ENCODE data around the gene KCNQ1.

The KCNQ1 gene

DNA sequence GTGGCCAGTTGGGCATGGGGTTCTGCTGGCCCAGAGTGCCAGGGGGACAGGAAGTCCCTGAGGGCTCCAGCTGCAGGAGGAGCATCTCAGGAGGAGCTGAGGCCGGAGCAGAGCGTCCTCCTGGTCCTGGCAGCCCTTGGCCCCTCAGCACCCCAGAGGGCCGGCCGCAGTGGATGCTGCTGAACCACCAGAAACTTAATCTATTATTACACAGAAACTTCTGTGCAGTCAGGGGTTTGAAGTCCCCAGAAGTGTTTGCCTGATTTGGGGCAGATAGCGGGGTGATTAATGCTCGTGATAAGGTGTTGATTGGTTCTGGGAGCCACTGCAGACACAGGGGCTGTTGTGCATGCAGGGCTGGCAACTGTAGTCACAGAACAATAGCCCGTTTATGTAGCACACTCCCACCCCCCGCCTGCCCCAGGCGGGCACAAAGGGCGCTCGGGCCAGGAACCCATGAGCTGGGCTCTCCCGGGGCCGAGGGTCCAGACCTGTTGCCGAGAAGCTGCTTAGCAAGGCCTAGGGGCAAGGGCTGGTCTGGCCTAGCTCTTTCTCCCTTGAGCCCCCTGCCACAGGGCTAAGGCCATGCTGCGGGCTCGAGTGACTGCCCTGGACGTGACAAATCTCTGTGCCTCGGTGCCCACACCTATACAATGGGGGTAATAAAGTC, 284.0 kb downstream of the KCNQ1 start:
- H3K9ac ChIP-seq (ENCODE audit: low read length): no peak overlapping the region
- H2AFZ ChIP-seq (ENCODE audit: low read depth, low read length, severe bottlenecking): no peak overlapping the region
- no peak overlapping the region for H3K4me3 ChIP-seq (ENCODE audit: insufficient read depth, low read length, poor library complexity, severe bottlenecking)
- no peaks in the 10 kb centered on the region for H3K36me3 ChIP-seq (ENCODE audit: low read length)
- no peaks in the 10 kb centered on the region for H4K20me1 ChIP-seq (ENCODE audit: low read depth, low read length)
- H3K27ac ChIP-seq (ENCODE audit: low read depth, low read length): no peak overlapping the region
- no peaks in the 10 kb centered on the region for H3K27me3 ChIP-seq (ENCODE audit: low read length)
- H3K79me2 ChIP-seq (ENCODE audit: insufficient read depth, low read length): no peaks in the 10 kb centered on the region
- no peaks in the 10 kb centered on the region for H3F3A ChIP-seq (ENCODE audit: insufficient read depth)
- TF ChIP-seq, protein P1, sequence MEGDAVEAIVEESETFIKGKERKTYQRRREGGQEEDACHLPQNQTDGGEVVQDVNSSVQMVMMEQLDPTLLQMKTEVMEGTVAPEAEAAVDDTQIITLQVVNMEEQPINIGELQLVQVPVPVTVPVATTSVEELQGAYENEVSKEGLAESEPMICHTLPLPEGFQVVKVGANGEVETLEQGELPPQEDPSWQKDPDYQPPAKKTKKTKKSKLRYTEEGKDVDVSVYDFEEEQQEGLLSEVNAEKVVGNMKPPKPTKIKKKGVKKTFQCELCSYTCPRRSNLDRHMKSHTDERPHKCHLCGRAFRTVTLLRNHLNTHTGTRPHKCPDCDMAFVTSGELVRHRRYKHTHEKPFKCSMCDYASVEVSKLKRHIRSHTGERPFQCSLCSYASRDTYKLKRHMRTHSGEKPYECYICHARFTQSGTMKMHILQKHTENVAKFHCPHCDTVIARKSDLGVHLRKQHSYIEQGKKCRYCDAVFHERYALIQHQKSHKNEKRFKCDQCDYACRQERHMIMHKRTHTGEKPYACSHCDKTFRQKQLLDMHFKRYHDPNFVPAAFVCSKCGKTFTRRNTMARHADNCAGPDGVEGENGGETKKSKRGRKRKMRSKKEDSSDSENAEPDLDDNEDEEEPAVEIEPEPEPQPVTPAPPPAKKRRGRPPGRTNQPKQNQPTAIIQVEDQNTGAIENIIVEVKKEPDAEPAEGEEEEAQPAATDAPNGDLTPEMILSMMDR (IDR thresholded peaks at IDR 0.05; ENCODE audit: insufficient read depth, low read length, poor library complexity, severe bottlenecking): no peak
- TF ChIP-seq EZH2phosphoT487 (conservative IDR thresholded peaks at IDR 0.05; ENCODE audit: low read length): no peak
- no peaks in the 10 kb centered on the region for H3K9me2 ChIP-seq (replicated peaks; ENCODE audit: insufficient read depth, low read length)
- no peak overlapping the region for H3K4me2 ChIP-seq (ENCODE audit: low read depth, low read length, poor library complexity, severe bottlenecking)
- no peaks in the 10 kb centered on the region for H3K9me3 ChIP-seq (ENCODE audit: insufficient read depth, low read length)

DNA sequence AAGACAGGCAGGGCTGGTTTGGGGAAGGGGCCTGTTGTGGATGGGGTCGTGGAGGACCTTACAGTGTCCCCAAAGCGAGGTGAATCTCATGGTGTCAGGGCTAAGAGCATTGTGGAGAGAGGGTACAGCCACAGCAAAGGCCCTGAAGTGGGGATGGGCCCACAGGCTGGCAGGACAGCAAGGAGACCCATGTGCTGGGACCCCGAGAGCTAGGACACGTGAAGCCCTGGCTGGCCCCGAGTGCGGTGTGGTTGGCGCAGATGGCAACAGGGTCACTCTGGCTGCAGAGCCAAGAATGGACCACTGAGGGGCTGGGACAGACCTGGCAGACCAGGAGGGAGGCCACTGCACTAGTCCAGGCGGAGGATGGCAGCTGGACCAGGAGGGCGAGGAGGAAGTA, 285.0 kb downstream of the KCNQ1 start:
- Histone ChIP-seq H3K9ac (ENCODE audit: low read length) (no peak overlapping the region), H3K4me2 (ENCODE audit: low read depth, low read length, poor library complexity, severe bottlenecking) (no peak overlapping the region), H3K36me3 (ENCODE audit: low read length) (no peaks in the 10 kb centered on the region), H3K9me2 (replicated peaks; ENCODE audit: insufficient read depth, low read length) (no peaks in the 10 kb centered on the region), H3K4me3 (ENCODE audit: insufficient read depth, low read length, poor library complexity, severe bottlenecking) (no peak overlapping the region), H3K79me2 (ENCODE audit: insufficient read depth, low read length) (no peaks in the 10 kb centered on the region), H3K9me3 (ENCODE audit: insufficient read depth, low read length) (no peaks in the 10 kb centered on the region), H3K27ac (ENCODE audit: low read depth, low read length) (no peak overlapping the region), H4K20me1 (ENCODE audit: low read depth, low read length) (no peaks in the 10 kb centered on the region), H3K27me3 (ENCODE audit: low read length) (no peaks in the 10 kb centered on the region), H3F3A (ENCODE audit: insufficient read depth) (no peaks in the 10 kb centered on the region), H2AFZ (ENCODE audit: low read depth, low read length, severe bottlenecking) (no peak overlapping the region)
- no peak for TF ChIP-seq EZH2phosphoT487 (conservative IDR thresholded peaks at IDR 0.05; ENCODE audit: low read length)
- TF ChIP-seq, protein P1 (IDR thresholded peaks at IDR 0.05; ENCODE audit: insufficient read depth, low read length, poor library complexity, severe bottlenecking): no peak

DNA sequence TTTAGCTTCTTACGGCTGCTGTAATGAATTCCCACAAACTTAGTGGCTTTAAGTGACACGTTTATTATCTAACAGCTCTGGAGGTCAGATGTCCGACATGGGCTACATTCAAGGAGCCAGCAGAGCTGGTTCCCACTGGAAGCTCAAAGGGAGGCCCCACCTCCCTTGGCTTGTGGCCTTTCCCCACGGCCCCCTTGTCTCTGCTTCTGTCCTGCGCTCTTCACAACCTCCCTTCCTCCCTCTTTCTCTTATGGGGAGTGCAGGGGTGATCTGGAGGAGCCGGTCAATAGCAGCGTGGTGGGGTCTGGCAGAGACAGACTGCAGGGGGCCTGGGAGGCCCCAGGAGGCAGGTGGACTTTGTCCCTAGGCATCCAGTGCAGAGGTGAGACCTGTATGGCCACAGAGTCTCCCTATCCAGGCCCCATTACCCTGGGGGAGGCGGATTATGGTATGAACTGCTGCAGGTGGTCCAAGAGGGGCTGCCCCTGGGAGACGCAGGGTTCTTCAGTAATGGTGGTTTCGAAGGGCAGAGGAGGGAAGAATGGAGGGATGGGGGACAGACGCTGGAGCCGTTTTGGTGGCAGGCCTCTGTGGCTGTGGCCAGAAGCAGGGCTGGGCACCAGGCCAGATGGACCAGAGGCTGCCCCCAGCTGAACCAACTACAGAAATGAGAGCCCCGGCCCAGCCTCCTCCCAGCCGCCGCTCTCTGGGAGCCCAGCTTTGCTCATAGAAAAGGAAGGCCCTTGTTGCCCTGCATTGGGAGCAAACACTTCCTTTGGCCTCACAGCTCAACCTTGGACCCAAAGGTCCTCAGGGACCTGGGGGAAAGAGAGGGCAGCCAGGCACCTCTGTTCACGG, 285.7 kb downstream of the KCNQ1 start:
- Histone ChIP-seq H3K79me2 (ENCODE audit: insufficient read depth, low read length) (no peaks in the 10 kb centered on the region), H3K4me2 (ENCODE audit: low read depth, low read length, poor library complexity, severe bottlenecking) (no peak overlapping the region), H3F3A (ENCODE audit: insufficient read depth) (no peaks in the 10 kb centered on the region)

More for the DNA sequence above, 285.7 kb downstream of the KCNQ1 start:
- Histone ChIP-seq H3K27ac (ENCODE audit: low read depth, low read length) (no peak overlapping the region), H2AFZ (ENCODE audit: low read depth, low read length, severe bottlenecking) (no peak overlapping the region), H3K9me2 (replicated peaks; ENCODE audit: insufficient read depth, low read length) (no peaks in the 10 kb centered on the region), H4K20me1 (ENCODE audit: low read depth, low read length) (no peaks in the 10 kb centered on the region), H3K9ac (ENCODE audit: low read length) (no peak overlapping the region), H3K9me3 (ENCODE audit: insufficient read depth, low read length) (no peaks in the 10 kb centered on the region), H3K4me3 (ENCODE audit: insufficient read depth, low read length, poor library complexity, severe bottlenecking) (no peak overlapping the region), H3K36me3 (ENCODE audit: low read length) (no peaks in the 10 kb centered on the region), H3K27me3 (ENCODE audit: low read length) (no peaks in the 10 kb centered on the region)
- TF ChIP-seq, protein P1 (IDR thresholded peaks at IDR 0.05; ENCODE audit: insufficient read depth, low read length, poor library complexity, severe bottlenecking): no peak
- TF ChIP-seq EZH2phosphoT487 (conservative IDR thresholded peaks at IDR 0.05; ENCODE audit: low read length): no peak
